ENCODE results near the gene KIF9. TPM values are rescaled to one million over a fixed set of nuclear protein-coding genes. Genes with fewer than 3 reads are reported as not detected.
A peak's percentile ranks its signal among the peaks of the same experiment; 100 is the strongest.

Gene KIF9
- total RNA-seq, 1 experiment from 2014 or later = 7.1 TPM

- H3K4me3 Mint-ChIP-seq (ENCODE audit: unreplicated experiment) = no peak overlapping the region
- Histone ChIP-seq H3K27me3 (replicated peaks; ENCODE audit: control insufficient read depth, insufficient read depth, low read length) (no peaks in the 10 kb centered on the region), H3K4me1 (no peaks in the 10 kb centered on the region), H3K9me3 (no peaks in the 10 kb centered on the region), H3K4me3 (ENCODE audit: low read depth, low read length) (no peak overlapping the region), H3K36me3 (ENCODE audit: control insufficient read depth, insufficient read depth, low read length) (no peaks in the 10 kb centered on the region)
- TF ChIP-seq, protein P1, sequence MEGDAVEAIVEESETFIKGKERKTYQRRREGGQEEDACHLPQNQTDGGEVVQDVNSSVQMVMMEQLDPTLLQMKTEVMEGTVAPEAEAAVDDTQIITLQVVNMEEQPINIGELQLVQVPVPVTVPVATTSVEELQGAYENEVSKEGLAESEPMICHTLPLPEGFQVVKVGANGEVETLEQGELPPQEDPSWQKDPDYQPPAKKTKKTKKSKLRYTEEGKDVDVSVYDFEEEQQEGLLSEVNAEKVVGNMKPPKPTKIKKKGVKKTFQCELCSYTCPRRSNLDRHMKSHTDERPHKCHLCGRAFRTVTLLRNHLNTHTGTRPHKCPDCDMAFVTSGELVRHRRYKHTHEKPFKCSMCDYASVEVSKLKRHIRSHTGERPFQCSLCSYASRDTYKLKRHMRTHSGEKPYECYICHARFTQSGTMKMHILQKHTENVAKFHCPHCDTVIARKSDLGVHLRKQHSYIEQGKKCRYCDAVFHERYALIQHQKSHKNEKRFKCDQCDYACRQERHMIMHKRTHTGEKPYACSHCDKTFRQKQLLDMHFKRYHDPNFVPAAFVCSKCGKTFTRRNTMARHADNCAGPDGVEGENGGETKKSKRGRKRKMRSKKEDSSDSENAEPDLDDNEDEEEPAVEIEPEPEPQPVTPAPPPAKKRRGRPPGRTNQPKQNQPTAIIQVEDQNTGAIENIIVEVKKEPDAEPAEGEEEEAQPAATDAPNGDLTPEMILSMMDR (IDR thresholded peaks at IDR 0.05; ENCODE audit: insufficient read depth in 1 of 2, low read depth in 1 of 2, low read length in 1 of 2, severe bottlenecking in 1 of 2, unreplicated experiment in 1 of 2) = peak in 1 of 2 experiments; percentile 15
- H3K27ac Mint-ChIP-seq (ENCODE audit: unreplicated experiment) = no peak overlapping the region
- no peaks in the 10 kb centered on the region for H3K36me3 Mint-ChIP-seq (ENCODE audit: insufficient read depth, unreplicated experiment)
- ChIA-PET POLR2A (no interaction called here), CTCF (no interaction called here)
- intact Hi-C loops (cut with micrococcal nuclease; ENCODE audit: unreplicated experiment) = no loop called here
- BruUV-seq (replicated peaks) = no TSS peak
- no peaks in the 10 kb centered on the region for H3K4me1 Mint-ChIP-seq (ENCODE audit: low read depth, unreplicated experiment)
- no peaks in the 10 kb centered on the region for H3K27me3 Mint-ChIP-seq (ENCODE audit: insufficient read depth, unreplicated experiment)
- no peaks in the 10 kb centered on the region for H3K9me3 Mint-ChIP-seq (ENCODE audit: unreplicated experiment)
- no peak for DNase-seq
These were observed 9.0 kb downstream of the KIF9 start for GRCh38 chr3:47273564-47273963.

DNA sequence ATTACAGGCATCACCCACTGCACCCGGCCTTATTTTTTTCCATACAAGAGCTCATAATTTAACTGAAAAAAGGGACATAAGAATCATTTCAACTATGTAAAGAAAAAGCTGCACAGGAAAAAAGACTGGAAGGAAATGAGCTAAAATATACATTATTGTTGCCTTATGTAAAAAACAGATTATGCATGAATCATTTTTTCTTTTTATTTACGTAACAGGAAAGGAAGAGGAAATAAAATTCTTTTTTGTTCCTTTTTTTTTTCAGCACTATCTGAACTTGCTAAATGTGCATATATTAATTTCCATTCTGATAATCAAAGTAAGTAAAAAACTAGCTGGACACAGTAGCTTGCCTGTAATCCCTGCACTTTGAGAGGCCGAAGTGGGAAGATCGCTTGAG is 12.1 kb downstream of the KIF9 start:
- peaks cover 6% of the 10 kb centered on the region for H3K4me1 Mint-ChIP-seq (ENCODE audit: low read depth, unreplicated experiment)
- Histone ChIP-seq H3K4me1 (0 out of 2 replicates have a peak, but pooled peaks cover 4% of the 10 kb centered on the region), H3K9me3 (no peaks in the 10 kb centered on the region), H3K4me3 (ENCODE audit: low read depth, low read length) (no peak overlapping the region), H3K36me3 (ENCODE audit: control insufficient read depth, insufficient read depth, low read length) (no peaks in the 10 kb centered on the region), H3K27me3 (replicated peaks; ENCODE audit: control insufficient read depth, insufficient read depth, low read length) (no peaks in the 10 kb centered on the region)
- ChIA-PET POLR2A (no interaction called here), CTCF (interaction anchor here (0.7 kb wide), 1 partner anchor 26 kb away, joined by 3 read pairs; no protein-coding TSS in a partner anchor)
- no peak overlapping the region for H3K4me3 Mint-ChIP-seq (ENCODE audit: unreplicated experiment)
- H3K27me3 Mint-ChIP-seq (ENCODE audit: insufficient read depth, unreplicated experiment) = no peaks in the 10 kb centered on the region
- intact Hi-C loops (cut with micrococcal nuclease; ENCODE audit: unreplicated experiment) = no loop called here
- no peak for DNase-seq
- no TSS peak for BruUV-seq (replicated peaks)
- TF ChIP-seq, protein P1 (IDR thresholded peaks at IDR 0.05; ENCODE audit: insufficient read depth in 1 of 2, low read depth in 1 of 2, low read length in 1 of 2, severe bottlenecking in 1 of 2, unreplicated experiment in 1 of 2) = no peak
- H3K9me3 Mint-ChIP-seq (ENCODE audit: unreplicated experiment) = no peaks in the 10 kb centered on the region
- H3K36me3 Mint-ChIP-seq (ENCODE audit: insufficient read depth, unreplicated experiment) = no peaks in the 10 kb centered on the region
- H3K27ac Mint-ChIP-seq (ENCODE audit: unreplicated experiment) = no peak overlapping the region

DNA sequence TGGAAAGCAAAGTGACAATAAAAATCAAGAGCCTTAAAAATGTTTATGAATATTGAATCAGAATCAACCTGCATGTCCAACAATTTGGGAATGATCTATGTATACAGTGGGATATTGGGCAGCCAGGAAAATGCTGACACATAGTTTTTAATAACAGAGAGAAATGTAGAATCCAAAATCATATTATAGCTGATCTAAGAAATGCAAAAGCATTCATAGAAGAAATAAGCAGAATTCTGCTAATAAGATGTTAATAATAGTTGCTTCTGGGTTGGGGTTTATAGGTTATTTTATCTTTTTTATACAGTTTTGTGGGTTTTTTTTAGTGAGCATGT is 15.1 kb downstream of the KIF9 start:
- Histone ChIP-seq H3K9me3 (no peaks in the 10 kb centered on the region), H3K4me1 (0 out of 2 replicates have a peak, but pooled peaks cover 4% of the 10 kb centered on the region), H3K36me3 (ENCODE audit: control insufficient read depth, insufficient read depth, low read length) (no peaks in the 10 kb centered on the region), H3K4me3 (ENCODE audit: low read depth, low read length) (no peak overlapping the region), H3K27me3 (replicated peaks; ENCODE audit: control insufficient read depth, insufficient read depth, low read length) (no peaks in the 10 kb centered on the region)
- Mint-ChIP-seq H3K27ac (ENCODE audit: unreplicated experiment) (no peak overlapping the region), H3K4me1 (ENCODE audit: low read depth, unreplicated experiment) (peaks cover 6% of the 10 kb centered on the region), H3K36me3 (ENCODE audit: insufficient read depth, unreplicated experiment) (no peaks in the 10 kb centered on the region), H3K27me3 (ENCODE audit: insufficient read depth, unreplicated experiment) (no peaks in the 10 kb centered on the region), H3K4me3 (ENCODE audit: unreplicated experiment) (no peak overlapping the region), H3K9me3 (ENCODE audit: unreplicated experiment) (no peaks in the 10 kb centered on the region)
- DNase-seq = no peak
- POLR2A ChIA-PET = no interaction called here
- CTCF ChIA-PET = no interaction called here
- BruUV-seq (replicated peaks) = no TSS peak
- intact Hi-C loops (cut with micrococcal nuclease; ENCODE audit: unreplicated experiment) = no loop called here
- TF ChIP-seq, protein P1 (IDR thresholded peaks at IDR 0.05; ENCODE audit: insufficient read depth in 1 of 2, low read depth in 1 of 2, low read length in 1 of 2, severe bottlenecking in 1 of 2, unreplicated experiment in 1 of 2) = no peak
